ENCODE results near the gene AMH.

GRCh38 chr19:2282862-2283237, 33.7 kb downstream of the AMH start:
- TF ChIP-seq, protein P1, sequence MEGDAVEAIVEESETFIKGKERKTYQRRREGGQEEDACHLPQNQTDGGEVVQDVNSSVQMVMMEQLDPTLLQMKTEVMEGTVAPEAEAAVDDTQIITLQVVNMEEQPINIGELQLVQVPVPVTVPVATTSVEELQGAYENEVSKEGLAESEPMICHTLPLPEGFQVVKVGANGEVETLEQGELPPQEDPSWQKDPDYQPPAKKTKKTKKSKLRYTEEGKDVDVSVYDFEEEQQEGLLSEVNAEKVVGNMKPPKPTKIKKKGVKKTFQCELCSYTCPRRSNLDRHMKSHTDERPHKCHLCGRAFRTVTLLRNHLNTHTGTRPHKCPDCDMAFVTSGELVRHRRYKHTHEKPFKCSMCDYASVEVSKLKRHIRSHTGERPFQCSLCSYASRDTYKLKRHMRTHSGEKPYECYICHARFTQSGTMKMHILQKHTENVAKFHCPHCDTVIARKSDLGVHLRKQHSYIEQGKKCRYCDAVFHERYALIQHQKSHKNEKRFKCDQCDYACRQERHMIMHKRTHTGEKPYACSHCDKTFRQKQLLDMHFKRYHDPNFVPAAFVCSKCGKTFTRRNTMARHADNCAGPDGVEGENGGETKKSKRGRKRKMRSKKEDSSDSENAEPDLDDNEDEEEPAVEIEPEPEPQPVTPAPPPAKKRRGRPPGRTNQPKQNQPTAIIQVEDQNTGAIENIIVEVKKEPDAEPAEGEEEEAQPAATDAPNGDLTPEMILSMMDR (IDR thresholded peaks at IDR 0.05): no peak
- TF ChIP-seq POLR2AphosphoS5 (IDR thresholded peaks at IDR 0.05) (no peak), POLR2A (IDR thresholded peaks at IDR 0.05) (no peak)
